SK-N-SH treated with all-trans-retinoic acid at 6 μM for 48 hours (cell line): ENCODE data around the gene FOXP4.

Experiments used
- ATAC-seq: fragments of 200-7000 bp; cut with Tn5 transposase; 3 replicates; pipeline ENCODE4 v1.9.1; 2020; ENCODE audit warnings: mild to moderate bottlenecking, moderate library complexity
- BACH2 ChIP-seq: fragments of 250-450 bp; sonication (Bioruptor Pico); IDR thresholded peaks from 2 replicates; pipeline ENCODE4 v1.9.0; 2021; ENCODE audit warnings: mild to moderate bottlenecking, borderline replicate concordance
- CREB5 ChIP-seq: fragments of 250-450 bp; sonication (Bioruptor Pico); IDR thresholded peaks from 2 replicates; pipeline ENCODE4 v1.5.1; 2020; ENCODE audit warnings: low read depth, mild to moderate bottlenecking, moderate library complexity
- CSDC2 ChIP-seq: fragments of 250-450 bp; sonication (Bioruptor Pico); IDR thresholded peaks from 2 replicates; pipeline ENCODE4 v1.5.0; 2020; ENCODE audit warnings: mild to moderate bottlenecking, moderate library complexity
- CSRNP3 ChIP-seq: fragments of 250-450 bp; sonication (Bioruptor Pico); IDR thresholded peaks from 2 replicates; pipeline ENCODE4 v1.5.1; 2021; ENCODE audit warnings: mild to moderate bottlenecking, moderate library complexity
- ESRRG ChIP-seq: fragments of 250-450 bp; sonication (Bioruptor Pico); IDR thresholded peaks from 2 replicates; pipeline ENCODE4 v1.6.1; 2021; ENCODE audit warnings: mild to moderate bottlenecking
- GLIS3 ChIP-seq: fragments of 250-450 bp; sonication (Bioruptor Pico); IDR thresholded peaks from 2 replicates; pipeline ENCODE4 v1.5.0; 2020; ENCODE audit warnings: mild to moderate bottlenecking, moderate library complexity
- ISL1 ChIP-seq: fragments of 250-450 bp; sonication (Bioruptor Pico); IDR thresholded peaks from 2 replicates; pipeline ENCODE4 v2.1.2; 2022; ENCODE audit warnings: mild to moderate bottlenecking, moderate library complexity
- OSR1 ChIP-seq: fragments of 250-450 bp; sonication (Bioruptor Pico); IDR thresholded peaks from 2 replicates; pipeline ENCODE4 v1.8.0; 2022; ENCODE audit warnings: moderate library complexity, mild to moderate bottlenecking, inconsistent platforms
- POU6F1 ChIP-seq: fragments of 250-450 bp; sonication (Bioruptor Pico); IDR thresholded peaks from 2 replicates; pipeline ENCODE4 v1.8.0; 2021; ENCODE audit warnings: low read depth, mild to moderate bottlenecking, moderate library complexity, borderline replicate concordance
- PPARA ChIP-seq: fragments of 250-450 bp; sonication (Bioruptor Pico); IDR thresholded peaks from 2 replicates; pipeline ENCODE4 v1.5.0; 2020; ENCODE audit warnings: mild to moderate bottlenecking, borderline replicate concordance
- RARB ChIP-seq: fragments of 250-450 bp; sonication (Bioruptor Pico); IDR thresholded peaks from 2 replicates; pipeline ENCODE4 v1.8.0; 2021; ENCODE audit warnings: mild to moderate bottlenecking, moderate library complexity
- SNAI2 ChIP-seq: fragments of 250-450 bp; sonication (Bioruptor Pico); IDR thresholded peaks from 2 replicates; pipeline ENCODE4 v1.5.0; 2020; ENCODE audit warnings: mild to moderate bottlenecking, moderate library complexity
- TCF4 ChIP-seq: fragments of 250-450 bp; sonication (Bioruptor Pico); IDR thresholded peaks from 2 replicates; pipeline ENCODE4 v1.8.0; 2021; ENCODE audit warnings: mild to moderate bottlenecking, moderate library complexity, borderline replicate concordance
- TOX ChIP-seq: fragments of 250-450 bp; sonication (Bioruptor Pico); IDR thresholded peaks from 2 replicates; pipeline ENCODE4 v1.8.0; 2021; ENCODE audit warnings: mild to moderate bottlenecking, moderate library complexity, borderline replicate concordance
- TSHZ2 ChIP-seq: fragments of 250-450 bp; sonication (Bioruptor Pico); IDR thresholded peaks from 2 replicates; pipeline ENCODE4 v1.5.0; 2020; ENCODE audit warnings: mild to moderate bottlenecking, moderate library complexity
- ZC3H10 ChIP-seq: fragments of 250-450 bp; sonication (Bioruptor Pico); IDR thresholded peaks from 2 replicates; pipeline ENCODE4 v1.5.1; 2021; ENCODE audit warnings: mild to moderate bottlenecking, moderate library complexity
- ZFP3 ChIP-seq: fragments of 250-450 bp; sonication (Bioruptor Pico); IDR thresholded peaks from 2 replicates; pipeline ENCODE4 v1.5.0; 2020; ENCODE audit warnings: mild to moderate bottlenecking, moderate library complexity
- ZFP30 ChIP-seq: fragments of 450-650 bp; formaldehyde crosslinking; IDR thresholded peaks from 2 replicates; pipeline ENCODE4 v1.5.0; 2022; ENCODE audit warnings: mild to moderate bottlenecking, moderate library complexity
- ZNF70 ChIP-seq: fragments of 450-650 bp; formaldehyde crosslinking; IDR thresholded peaks from 2 replicates; pipeline ENCODE4 v1.5.0; 2020; ENCODE audit warnings: mild to moderate bottlenecking, moderate library complexity

FOXP4 gene

GRCh38 chr6:41563060-41563776 lies 17.0 kb downstream of the FOXP4 start (continued):
- TF ChIP-seq TSHZ2 (CRISPR knock-in tag) (no peak), OSR1 (CRISPR knock-in tag) (no peak)

- TF ChIP-seq RARB (CRISPR knock-in tag) (no peak), ZC3H10 (CRISPR knock-in tag) (no peak), SNAI2 (CRISPR knock-in tag) (no peak), ESRRG (no peak), ZFP30 (no peak), POU6F1 (CRISPR knock-in tag) (no peak), CSRNP3 (CRISPR knock-in tag) (no peak), ZNF70 (CRISPR knock-in tag) (no peak), PPARA (no peak), CSDC2 (no peak), CREB5 (CRISPR knock-in tag) (no peak), GLIS3 (no peak), TSHZ2 (CRISPR knock-in tag) (no peak), BACH2 (CRISPR knock-in tag) (no peak), ISL1 (CRISPR knock-in tag) (no peak), TOX (CRISPR knock-in tag) (no peak), TCF4 (CRISPR knock-in tag) (no peak)
- TF ChIP-seq, all 23 proteins: peak for 0
- ATAC-seq: no peak
Observed at GRCh38 chr6:41564448-41565142, 18.4 kb downstream of the FOXP4 start.

- TF ChIP-seq OSR1 (CRISPR knock-in tag) (no peak), ZFP3 (no peak), TOX (CRISPR knock-in tag) (no peak), SNAI2 (CRISPR knock-in tag) (no peak), POU6F1 (CRISPR knock-in tag) (no peak), ZFP30 (no peak), ISL1 (CRISPR knock-in tag) (no peak), CREB5 (CRISPR knock-in tag) (no peak), CSRNP3 (CRISPR knock-in tag) (no peak), RARB (CRISPR knock-in tag) (no peak)
Observed at GRCh38 chr6:41565701-41566100, 19.5 kb downstream of the FOXP4 start.

More at GRCh38 chr6:41565701-41566100, 19.5 kb downstream of the FOXP4 start:
- no peak for ATAC-seq
